Bone marrow (tissue), 2 donors: ENCODE results near the gene GSE1.

Experiments
- DNase-seq, 2 donors: peaks; one replicate each; lab custom pipeline; 2025; lab: John Stamatoyannopoulos, UW

The GSE1 gene

DNA sequence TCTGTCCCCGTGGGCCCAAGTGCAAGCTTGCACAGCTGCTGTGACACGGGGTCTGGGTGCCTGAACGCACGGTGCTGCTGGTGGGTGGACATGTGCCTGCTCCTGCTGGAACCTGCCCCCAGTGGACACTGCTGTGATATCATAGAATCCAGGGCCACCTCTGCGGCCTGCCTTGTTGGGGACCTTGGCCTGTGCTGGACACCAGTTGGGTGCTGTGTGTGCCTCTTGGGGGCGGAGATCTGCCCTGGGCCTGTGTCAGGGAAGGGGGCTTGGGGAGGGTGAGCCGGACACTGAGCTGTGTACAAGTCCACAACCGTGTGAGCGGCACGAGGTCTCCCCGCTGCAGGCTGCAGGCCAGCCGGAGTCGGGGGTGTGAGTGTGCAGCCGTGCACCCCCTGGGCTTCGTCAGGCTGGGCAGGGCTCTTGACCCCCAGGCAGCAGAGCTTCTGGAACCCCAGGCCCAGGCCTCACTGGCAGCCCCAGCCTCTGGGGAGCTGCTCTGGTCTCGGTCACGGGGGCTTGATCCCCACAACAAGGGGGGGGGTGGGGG lies 33.3 kb downstream of the GSE1 start:
- no peak for DNase-seq

DNA sequence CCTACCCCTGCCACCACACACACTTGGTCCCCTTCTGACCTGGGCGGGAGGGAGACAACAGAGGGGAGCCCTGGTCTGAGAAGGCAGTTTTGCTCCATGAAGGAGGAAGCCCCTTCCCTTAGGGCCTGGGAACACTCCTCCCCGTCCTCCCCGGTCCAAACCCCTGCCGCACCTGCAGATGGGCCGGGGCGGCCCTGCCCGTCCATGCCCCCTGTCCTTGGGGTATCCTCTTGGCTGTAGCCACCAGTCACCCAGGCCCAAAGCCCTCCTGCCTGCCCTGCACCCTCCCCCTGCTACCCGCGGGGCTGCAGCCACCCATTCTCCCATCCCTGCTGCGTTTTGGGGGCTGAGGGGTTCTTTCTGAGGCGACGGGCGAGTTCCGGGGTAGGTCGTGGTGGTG lies 33.9 kb downstream of the GSE1 start:
- DNase-seq: no peak

GRCh38 chr16:85648070-85648714 lies 35.1 kb downstream of the GSE1 start:
- no peak for DNase-seq

DNA sequence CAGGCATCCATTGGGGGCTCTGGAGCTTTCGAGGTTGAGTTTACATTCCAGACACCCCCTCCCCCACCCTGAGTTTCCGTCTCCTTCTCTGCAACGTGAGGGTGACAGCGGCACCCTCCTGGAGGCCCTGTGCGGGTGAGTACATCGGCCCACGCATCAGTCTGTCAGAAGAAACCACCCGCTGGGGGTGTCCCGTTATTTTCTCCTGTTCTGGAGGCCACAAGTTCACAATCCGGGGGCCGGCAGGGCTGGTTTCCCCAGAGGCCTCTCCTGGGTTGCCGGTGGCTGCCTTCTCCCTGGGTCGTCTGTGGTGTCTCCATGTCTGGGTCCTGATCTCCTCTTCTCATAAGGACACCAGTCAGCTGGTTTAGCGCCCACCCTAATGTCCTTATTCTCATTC lies 35.7 kb downstream of the GSE1 start:
- no peak for DNase-seq

- DNase-seq: no peak
Observed at GRCh38 chr16:85649411-85650134, 36.5 kb downstream of the GSE1 start.

DNA sequence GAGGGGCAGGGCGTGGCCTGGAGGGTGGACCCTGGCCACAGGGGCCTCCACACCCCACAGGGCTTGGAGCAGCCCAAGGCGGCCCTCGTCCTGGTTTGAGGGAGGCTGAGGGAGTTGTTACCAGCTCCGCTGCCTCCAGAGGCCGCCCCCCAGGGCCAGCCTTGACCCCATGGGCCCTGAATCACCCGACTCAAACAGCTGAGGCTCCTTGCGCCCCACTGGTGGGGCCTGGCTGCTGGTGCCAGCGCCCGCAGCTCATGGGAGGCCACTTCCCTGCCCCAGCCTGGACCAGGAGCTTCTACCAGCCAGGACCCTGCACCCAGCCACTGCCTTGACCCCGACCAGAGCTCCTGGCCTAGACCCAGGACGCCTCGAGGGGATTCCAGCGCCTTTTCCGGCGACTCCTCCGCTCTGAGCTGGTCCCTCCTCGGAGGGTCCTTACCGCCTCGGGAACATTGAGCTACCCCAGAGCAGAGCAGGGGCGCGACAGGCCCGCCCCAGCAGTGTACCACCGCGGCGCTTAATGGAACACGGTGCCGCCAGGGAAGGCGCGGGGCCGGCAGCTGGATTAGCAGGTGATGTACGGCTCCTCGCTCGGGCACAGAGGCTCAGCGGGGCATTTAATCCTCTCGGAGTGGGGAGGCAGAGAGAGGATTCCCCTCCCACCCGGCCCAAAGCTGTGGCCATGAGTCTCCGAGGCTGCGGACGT lies 37.2 kb downstream of the GSE1 start:
- no peak for DNase-seq

- no peak for DNase-seq
Observed at GRCh38 chr16:85650844-85651628, 37.9 kb downstream of the GSE1 start.

DNA sequence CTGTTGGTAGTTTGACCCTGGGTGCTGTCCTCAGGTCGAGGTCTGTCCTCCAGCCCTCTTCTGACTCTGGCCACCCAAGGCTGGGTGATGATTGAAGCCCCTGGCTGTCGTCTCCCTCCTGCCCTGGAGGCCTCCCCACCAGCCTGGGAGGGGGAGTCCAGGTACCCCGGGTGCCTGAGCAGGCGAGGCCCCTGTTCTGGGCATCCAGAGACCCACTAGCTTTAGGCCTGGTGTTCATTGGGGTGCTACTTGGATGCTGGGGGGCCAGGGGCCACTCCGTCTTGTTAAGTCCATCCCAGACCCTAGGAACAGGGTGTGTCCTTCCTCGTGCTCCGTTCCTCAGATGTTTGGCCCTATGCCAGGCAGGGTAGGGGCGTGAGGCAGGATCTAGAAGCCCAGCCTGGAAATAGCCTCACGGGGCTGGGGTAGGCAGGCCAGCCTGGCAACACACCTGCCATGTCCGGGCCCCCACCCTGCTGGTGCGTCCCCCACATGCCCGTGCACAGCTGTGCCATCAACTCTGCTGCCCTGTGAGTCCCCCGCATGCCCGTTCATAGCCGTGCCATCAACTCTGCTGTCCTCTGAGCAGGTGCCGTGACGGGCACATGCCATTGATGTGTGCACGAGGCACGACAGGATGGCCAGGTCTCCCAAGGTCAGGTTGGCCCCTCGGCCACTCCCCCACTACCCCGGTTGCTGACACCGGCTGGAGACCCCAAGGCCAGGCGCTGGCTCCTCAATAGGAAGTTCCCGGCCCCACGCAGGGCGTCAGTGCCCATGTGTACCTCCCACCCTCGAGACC lies 38.7 kb downstream of the GSE1 start:
- no peak for DNase-seq

DNA sequence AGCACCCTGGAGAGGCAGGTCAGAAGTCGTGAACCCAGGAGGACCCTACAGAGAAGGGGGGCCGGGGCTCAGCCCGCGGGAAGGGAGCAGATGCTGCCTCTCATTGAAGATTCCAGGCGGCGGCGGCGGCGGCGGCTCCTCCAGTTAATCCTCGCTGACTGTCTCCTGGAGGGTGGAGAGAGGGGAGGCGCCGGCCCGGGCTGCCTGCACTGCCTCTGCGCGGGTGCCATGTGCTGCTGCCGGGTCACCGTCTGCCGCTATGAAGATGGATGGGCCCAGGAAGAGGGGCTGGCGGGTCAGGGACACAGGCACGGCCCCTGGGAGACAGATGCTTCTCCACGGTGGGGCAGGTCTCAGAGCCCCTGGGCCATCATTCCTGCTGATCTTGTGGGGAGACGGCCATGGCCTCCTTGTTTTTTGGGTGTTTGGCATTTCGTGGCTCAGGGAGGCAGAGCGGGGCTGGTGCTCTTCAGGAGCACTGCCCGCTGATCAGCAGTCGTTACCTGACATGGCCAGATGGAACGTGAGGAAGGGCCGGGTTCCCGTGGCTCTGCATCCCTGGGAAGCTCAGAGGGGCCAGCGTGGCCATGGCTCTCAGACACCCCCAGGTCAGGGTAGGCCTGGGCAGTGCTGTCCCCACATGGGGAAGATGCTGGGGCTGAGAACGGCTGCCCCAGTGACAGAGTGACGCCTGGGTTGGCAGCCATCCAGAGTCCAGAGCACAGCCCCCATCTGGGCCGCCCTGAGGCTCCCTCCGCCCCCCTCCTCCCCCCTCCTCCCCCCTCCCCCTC lies 39.5 kb downstream of the GSE1 start:
- DNase-seq: no peak

DNA sequence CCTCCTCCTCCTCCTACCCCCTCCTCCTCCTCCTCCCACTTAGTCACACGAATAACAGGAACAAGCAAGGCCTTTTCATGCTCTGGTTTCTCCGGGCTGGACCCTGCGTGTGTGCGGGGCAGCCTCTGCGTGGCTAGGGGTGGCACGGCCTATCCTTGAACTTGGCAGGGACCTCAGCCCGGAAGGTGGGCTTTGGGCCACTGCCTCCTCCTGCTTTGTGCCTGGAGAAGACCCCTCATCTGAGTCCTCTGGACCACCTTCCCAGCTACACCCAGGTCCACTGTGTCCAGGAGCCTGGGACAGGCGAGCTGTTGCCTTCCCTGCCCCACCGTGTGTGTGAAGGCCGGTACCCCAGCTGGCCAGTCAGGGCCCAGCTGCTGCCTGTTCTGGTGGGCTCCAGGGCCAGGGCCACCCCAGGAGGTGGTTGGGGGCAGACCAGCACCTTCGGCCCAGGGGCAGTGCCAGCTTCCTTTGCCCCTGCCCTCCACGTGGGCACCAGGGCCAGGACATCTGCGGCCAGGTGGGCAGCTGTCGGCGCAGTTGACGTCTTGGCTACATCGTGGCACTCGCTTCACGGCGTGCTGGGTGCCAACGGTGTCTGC lies 40.3 kb downstream of the GSE1 start:
- no peak for DNase-seq

DNA sequence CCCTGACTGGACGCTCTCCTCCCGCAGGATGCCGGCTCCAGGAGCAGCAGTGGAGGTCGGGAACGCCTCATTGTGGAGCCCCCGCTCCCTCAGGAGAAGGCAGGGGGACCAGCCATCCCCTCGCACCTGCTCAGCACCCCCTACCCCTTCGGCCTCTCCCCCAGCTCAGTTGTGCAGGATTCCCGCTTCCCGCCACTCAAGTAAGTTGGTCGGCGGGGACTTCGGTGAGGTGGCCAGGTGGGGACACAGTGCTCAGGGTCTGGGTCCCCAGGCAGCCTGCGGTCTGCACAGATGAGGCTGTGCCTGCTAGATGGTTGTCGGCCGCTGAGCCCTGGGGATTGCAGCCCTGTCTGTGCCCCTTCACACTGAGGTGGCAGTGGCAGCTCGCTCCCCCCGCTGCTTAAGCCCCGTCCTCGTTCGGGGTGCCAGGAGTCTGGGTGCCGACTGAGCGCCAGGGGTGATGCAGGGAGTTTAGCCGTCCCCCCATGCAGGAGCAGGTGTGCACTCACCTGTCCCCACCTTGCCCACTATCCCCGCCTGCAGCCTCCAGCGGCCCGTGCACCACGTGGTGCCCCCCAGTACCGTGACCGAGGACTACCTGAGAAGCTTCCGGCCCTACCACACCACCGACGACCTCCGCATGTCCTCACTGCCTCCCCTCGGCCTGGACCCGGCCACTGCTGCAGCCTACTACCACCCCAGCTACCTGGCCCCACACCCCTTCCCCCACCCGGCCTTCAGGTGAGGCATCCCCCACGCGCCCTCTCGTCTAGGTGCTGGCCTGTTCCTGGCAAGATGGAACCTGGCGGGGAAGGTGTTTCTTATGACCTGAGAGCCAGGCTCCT lies 41.4 kb downstream of the GSE1 start:
- DNase-seq: no peak

GRCh38 chr16:85655216-85656129 lies 42.4 kb downstream of the GSE1 start:
- DNase-seq: no peak

- DNase-seq: no peak
Observed at GRCh38 chr16:85656351-85657266, 43.5 kb downstream of the GSE1 start.

DNA sequence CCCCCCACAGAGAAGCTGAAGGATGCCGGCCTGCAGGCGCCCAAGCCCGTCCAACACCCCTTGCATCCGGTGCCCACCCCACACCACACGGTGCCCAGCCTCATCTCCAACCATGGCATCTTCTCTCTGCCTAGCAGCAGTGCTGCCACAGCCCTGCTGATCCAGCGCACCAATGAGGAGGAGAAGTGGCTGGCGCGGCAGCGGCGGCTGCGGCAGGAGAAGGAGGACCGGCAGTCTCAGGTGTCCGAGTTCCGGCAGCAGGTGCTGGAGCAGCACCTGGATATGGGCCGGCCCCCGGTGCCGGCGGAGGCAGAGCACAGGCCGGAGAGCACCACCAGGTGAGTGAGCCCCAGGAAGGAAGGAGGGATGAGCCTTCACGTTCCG lies 44.1 kb downstream of the GSE1 start:
- DNase-seq: no peak

DNA sequence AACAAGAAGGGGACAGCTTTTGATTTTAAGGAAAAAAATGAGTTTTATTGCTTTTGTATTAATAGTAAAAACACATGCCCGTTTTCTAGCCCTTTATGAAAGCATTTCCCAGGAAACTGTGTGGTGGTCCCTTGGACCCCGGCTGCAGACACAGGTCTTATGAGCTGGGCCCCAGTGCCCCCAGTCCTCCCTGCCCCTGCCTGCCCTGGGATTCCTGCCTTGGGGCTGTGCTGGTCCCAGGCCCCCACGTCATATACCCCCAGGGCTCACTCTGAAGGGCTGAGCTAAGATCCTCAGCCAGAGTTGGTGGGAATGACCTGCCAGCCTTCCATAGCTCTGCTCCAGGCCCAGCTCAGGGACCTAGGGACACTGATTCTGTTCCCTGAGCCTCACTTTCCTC lies 44.9 kb downstream of the GSE1 start:
- no peak for DNase-seq

DNA sequence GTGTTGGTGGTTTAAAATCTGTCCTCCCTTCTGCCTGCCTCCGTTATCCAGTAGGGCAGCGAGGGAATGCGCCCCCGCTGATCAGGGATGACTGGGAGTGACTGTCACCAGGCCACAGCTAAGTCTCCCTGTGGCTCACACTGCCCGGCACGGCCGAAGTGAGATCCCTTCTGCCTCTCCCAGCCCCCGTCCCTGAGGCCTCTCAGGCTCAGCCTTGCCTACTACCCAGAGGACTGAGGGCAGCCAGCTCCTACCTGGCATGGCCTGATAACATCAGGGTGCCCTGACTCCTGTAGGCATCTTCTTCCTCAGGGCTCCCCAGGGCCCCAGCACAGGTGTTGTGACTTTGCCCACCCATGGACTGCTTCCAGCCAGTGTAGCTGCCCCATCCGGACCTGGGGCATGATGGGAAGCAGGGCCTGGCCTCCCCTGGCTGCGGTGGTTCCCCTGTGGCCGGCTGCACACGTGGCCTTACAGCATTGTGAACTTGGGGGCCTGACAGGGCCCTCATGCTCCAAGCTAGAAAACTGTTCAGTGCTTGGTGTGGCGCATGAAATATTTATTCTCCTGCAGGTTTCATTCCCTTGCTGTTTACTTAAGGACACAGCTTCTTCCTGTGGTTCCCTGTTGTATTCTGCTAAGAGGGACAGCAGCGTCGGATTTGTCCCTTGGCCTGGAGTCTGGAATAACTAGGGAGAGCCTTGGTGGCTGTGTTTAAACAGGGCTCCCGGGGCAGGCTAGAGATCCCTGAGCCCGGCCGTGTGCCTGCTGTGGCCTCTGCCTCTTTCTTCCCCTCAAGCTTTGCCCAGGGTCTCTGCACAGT lies 45.6 kb downstream of the GSE1 start:
- no peak for DNase-seq
